Thyroid gland (tissue), 4 donors: ENCODE measurements around the gene KCNQ1.

ENCODE experiments used
- CTCF ChIP-seq, 6 experiments: fragments of 200-600 bp in 3 of 6; fragments of 450-650 bp in 3 of 6; sonication (generic) in 3 of 6; IDR thresholded peaks; one replicate each; pipeline ENCODE4 v1.5.1; 2016 to 2019; ENCODE audit warnings: antibody characterized with exemption in 6 of 6, mild to moderate bottlenecking in 2 of 6, inconsistent platforms in 1 of 6, moderate library complexity in 1 of 6
- POLR2A ChIP-seq, 2 donors: fragments of 450-650 bp; IDR thresholded peaks; one replicate each; pipeline ENCODE4 v1.6.1; 2017; ENCODE audit warnings: antibody characterized with exemption in 2 of 2, mild to moderate bottlenecking in 2 of 2, moderate library complexity in 1 of 2

DNA sequence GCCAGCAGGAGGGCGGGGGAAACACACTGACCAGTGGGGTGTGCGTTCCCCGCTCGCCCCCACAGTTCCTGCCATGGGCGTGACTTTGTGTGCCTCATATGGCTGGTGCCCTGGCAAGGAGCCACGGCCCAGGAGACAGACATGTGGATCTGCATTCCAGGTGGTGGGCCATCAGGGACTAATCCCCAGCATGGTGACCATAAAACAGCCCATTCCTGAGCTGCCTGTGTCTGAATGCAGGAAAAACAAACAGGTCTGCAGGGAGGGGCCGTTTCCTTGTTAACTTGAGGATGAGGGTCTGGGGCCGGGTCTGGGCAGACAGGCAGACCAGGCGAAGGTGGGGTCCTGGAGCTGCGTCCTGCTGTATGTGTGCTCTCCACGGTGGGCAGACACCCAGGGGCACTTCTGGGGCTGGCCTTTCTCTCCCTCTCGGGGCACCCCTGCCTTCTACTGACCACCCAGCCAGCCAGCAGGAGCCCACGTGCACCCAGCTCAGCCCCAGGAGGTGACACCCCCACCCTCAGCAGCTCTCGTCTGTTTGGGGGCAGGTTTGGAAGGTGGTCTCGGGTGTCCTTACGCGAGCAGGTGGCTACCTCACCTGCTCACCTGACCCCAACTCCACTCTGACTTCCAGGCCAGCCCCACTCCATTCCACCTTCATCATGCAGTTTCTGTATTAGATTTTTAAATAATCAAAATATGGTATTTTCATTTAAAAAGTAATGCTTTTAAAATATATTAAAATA lies 134.7 kb downstream of the KCNQ1 start:
- no peak for TF ChIP-seq CTCF (IDR thresholded peaks at IDR 0.05)
- no peak for TF ChIP-seq POLR2A (IDR thresholded peaks at IDR 0.05)
